ENCODE data around the gene MIER2. TPM values are rescaled to one million over a fixed set of nuclear protein-coding genes. Genes with fewer than 3 reads are reported as not detected.

Gene MIER2
- total and polyA plus RNA-seq, 4 donors = 2.7 to 4.1 (median 3.7) TPM

- Histone ChIP-seq H3K4me1 (ENCODE audit: control insufficient read depth in 4 of 4, insufficient read depth in 4 of 4, low read length in 3 of 4) (peaks cover 0 to 18% (median 13%) of the 10 kb centered on the region in 4 donors), H3K36me3 (ENCODE audit: control insufficient read depth in 4 of 4, insufficient read depth in 3 of 4, low read depth in 1 of 4, low read length in 3 of 4) (peaks cover 0 to 1% (median 0%) of the 10 kb centered on the region in 4 donors), H3K4me3 (ENCODE audit: low read depth in 1 of 3, low read length in 3 of 3) (peak overlapping the region in 2 of 3 donors; percentile 54 to 87), H3K9ac (ENCODE audit: low read depth in 1 of 2, low read length in 2 of 2) (peak overlapping the region in 1 of 2 donors; percentile 8), H3K27ac (ENCODE audit: low read depth in 1 of 2, low read length in 2 of 2) (no peak overlapping the region), H3K27me3 (ENCODE audit: control insufficient read depth in 4 of 4, insufficient read depth in 4 of 4, low read length in 3 of 4) (no peaks in the 10 kb centered on the region), H3K9me3 (ENCODE audit: control insufficient read depth in 4 of 4, low read length in 3 of 4) (no peaks in the 10 kb centered on the region)
- peak; percentile 46 for DNase-seq (ENCODE audit: low spot score)
- TF ChIP-seq, protein P1, sequence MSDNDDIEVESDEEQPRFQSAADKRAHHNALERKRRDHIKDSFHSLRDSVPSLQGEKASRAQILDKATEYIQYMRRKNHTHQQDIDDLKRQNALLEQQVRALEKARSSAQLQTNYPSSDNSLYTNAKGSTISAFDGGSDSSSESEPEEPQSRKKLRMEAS (IDR thresholded peaks at IDR 0.05) = no peak
- no peak for TF ChIP-seq FOXA1 (IDR thresholded peaks at IDR 0.05)
- TF ChIP-seq RAD21 (IDR thresholded peaks at IDR 0.05) = no peak
- TF ChIP-seq HNF4A (conservative IDR thresholded peaks at IDR 0.05) = no peak
- TF ChIP-seq SP1 (IDR thresholded peaks at IDR 0.05) = no peak
- no peak for TF ChIP-seq JUND (IDR thresholded peaks at IDR 0.05)
- TF ChIP-seq EGR1 (IDR thresholded peaks at IDR 0.05; ENCODE audit: low read depth in 2 of 2) = no peak
- TF ChIP-seq TAF1 (conservative IDR thresholded peaks at IDR 0.05) = no peak
- TF ChIP-seq ATF3 (IDR thresholded peaks at IDR 0.05) = no peak
- no peak for TF ChIP-seq HNF4G (IDR thresholded peaks at IDR 0.05)
- TF ChIP-seq YY1 (IDR thresholded peaks at IDR 0.05) = no peak
- TF ChIP-seq GABPA (IDR thresholded peaks at IDR 0.05 in 1 of 2, conservative IDR thresholded peaks at IDR 0.05 in 1 of 2) = no peak
- 2% methylated on average over 70 of the region's 70 CpGs for WGBS
Measured at GRCh38 chr19:343941-344624, 513 bp downstream of the MIER2 start.

- Histone ChIP-seq H3K27ac (ENCODE audit: low read depth in 1 of 2, low read length in 2 of 2) (no peak overlapping the region), H3K4me3 (ENCODE audit: low read depth in 1 of 3, low read length in 3 of 3) (peak overlapping the region in 1 of 3 donors; percentile 87), H3K36me3 (ENCODE audit: control insufficient read depth in 4 of 4, insufficient read depth in 3 of 4, low read depth in 1 of 4, low read length in 3 of 4) (peaks cover 0 to 1% (median 0%) of the 10 kb centered on the region in 4 donors), H3K9me3 (ENCODE audit: control insufficient read depth in 4 of 4, low read length in 3 of 4) (no peaks in the 10 kb centered on the region), H3K9ac (ENCODE audit: low read depth in 1 of 2, low read length in 2 of 2) (no peak overlapping the region), H3K4me1 (ENCODE audit: control insufficient read depth in 4 of 4, insufficient read depth in 4 of 4, low read length in 3 of 4) (peaks cover 0 to 18% (median 13%) of the 10 kb centered on the region in 4 donors), H3K27me3 (ENCODE audit: control insufficient read depth in 4 of 4, insufficient read depth in 4 of 4, low read length in 3 of 4) (no peaks in the 10 kb centered on the region)
- TF ChIP-seq RXRA (IDR thresholded peaks at IDR 0.05) (no peak), EGR1 (IDR thresholded peaks at IDR 0.05; ENCODE audit: low read depth in 2 of 2) (no peak), FOXA2 (IDR thresholded peaks at IDR 0.05) (no peak), JUND (IDR thresholded peaks at IDR 0.05) (no peak), RAD21 (IDR thresholded peaks at IDR 0.05) (no peak), TAF1 (conservative IDR thresholded peaks at IDR 0.05) (no peak), REST (IDR thresholded peaks at IDR 0.05) (no peak), NR2F2 (IDR thresholded peaks at IDR 0.05) (no peak), FOXA1 (IDR thresholded peaks at IDR 0.05) (no peak), GABPA (IDR thresholded peaks at IDR 0.05 in 1 of 2, conservative IDR thresholded peaks at IDR 0.05 in 1 of 2) (no peak)
- TF ChIP-seq, protein P2, sequence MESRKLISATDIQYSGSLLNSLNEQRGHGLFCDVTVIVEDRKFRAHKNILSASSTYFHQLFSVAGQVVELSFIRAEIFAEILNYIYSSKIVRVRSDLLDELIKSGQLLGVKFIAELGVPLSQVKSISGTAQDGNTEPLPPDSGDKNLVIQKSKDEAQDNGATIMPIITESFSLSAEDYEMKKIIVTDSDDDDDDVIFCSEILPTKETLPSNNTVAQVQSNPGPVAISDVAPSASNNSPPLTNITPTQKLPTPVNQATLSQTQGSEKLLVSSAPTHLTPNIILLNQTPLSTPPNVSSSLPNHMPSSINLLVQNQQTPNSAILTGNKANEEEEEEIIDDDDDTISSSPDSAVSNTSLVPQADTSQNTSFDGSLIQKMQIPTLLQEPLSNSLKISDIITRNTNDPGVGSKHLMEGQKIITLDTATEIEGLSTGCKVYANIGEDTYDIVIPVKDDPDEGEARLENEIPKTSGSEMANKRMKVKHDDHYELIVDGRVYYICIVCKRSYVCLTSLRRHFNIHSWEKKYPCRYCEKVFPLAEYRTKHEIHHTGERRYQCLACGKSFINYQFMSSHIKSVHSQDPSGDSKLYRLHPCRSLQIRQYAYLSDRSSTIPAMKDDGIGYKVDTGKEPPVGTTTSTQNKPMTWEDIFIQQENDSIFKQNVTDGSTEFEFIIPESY (IDR thresholded peaks at IDR 0.05) = no peak
- TF ChIP-seq, protein P1 (IDR thresholded peaks at IDR 0.05) = no peak
- WGBS = 84% methylated on average over 19 of the region's 19 CpGs
- DNase-seq (ENCODE audit: low spot score) = no peak
Measured at GRCh38 chr19:343451-343931, 1.1 kb downstream of the MIER2 start.

Measured in liver (tissue), 9 donors.